T-helper 2 cell (primary cell): ENCODE data around the gene PDE10A.

Experiments
- DNase-seq, 5 experiments: peaks; one replicate each; pipeline versions ENCODE4 v3.0.0 to v3.0.0-alpha.2; 2012 to 2022

Gene PDE10A

DNA sequence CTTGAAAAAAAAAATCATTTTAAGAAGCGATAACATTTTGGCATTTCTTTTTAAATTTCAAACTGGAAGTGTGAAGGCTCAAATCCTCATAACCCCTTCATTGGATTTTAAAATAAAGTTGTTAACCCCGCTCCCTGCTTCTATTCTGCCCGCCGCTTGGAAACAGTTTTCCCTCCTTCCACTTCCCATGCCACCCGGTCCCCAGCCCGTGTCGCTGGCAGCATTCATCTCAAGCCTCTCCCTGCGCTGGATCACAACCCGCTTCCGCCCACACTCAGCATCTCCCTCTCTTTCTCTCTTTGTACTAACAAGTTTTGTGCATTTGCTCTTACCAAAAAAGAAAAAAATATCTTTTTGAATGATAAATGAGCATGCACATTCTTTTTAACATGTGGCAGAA is 15.4 kb upstream of the PDE10A start:
- no peak for DNase-seq

DNA sequence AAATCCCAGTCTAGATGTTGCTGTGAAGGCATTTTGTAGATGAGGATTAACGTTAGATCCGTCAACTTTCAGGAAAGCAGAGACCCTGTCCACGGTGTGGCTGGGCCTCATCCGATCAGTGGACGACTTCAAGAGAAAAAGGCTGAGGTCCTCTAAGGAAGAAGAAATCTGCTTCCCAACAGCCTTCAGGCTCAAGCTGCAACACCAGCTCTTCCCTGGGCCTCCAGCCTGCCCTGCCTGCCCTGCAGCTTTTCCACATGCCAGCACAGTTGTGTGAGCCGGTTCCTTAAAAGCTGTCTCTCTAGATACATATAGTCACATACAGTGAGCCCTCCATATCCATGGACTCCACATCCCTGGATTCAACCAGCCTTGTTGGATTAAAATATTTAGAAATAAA is 14.1 kb upstream of the PDE10A start:
- no peak for DNase-seq

DNA sequence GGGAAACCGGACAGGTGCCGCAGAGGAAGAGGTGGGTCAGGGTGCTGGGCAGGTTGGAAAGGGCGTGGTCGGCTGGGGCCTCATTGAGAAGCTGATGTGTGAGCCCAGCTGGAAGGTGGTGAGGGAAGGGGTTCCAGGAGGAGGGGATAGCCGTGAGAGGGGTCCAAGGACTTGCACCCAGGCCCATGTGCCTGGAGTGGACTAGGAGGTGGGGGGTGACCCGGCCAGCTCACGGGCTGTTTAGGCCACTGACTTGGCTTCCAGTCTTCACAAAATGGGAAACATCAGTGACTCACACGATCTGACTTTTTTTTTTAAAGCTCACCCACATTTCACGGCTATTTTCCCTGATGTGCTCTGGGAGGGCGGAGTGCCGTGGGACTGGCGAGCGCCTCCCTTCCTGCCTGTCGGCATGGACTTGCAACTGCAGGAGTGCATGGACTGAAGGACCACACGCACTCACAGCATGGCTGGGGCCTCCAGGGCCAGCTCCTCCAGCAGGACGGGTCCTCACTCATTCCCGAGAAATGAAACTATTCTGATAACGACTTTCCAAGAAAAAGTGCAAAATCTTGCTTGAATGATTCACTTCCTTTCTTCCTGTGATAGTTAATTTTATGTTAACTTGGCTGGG is 13.5 kb upstream of the PDE10A start:
- no peak for DNase-seq

DNA sequence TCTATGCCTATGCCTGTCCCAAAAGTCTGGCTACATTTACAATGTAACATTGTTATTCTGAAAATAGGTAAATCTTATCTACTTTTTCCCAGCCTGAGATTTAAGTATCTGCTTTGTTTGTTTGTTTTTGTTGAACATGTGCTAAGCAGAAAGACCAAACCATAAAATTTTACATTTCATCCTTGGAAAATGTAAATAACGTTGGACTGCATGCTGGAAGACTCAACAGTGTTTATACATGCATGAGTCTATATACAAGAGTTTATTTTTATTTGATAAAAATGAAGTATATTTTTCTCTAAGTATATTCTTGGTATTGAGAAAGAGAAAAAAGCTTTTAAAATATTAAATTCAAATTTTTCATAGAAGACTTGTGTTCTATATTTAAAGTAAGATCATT is 12.1 kb upstream of the PDE10A start:
- DNase-seq: no peak

DNA sequence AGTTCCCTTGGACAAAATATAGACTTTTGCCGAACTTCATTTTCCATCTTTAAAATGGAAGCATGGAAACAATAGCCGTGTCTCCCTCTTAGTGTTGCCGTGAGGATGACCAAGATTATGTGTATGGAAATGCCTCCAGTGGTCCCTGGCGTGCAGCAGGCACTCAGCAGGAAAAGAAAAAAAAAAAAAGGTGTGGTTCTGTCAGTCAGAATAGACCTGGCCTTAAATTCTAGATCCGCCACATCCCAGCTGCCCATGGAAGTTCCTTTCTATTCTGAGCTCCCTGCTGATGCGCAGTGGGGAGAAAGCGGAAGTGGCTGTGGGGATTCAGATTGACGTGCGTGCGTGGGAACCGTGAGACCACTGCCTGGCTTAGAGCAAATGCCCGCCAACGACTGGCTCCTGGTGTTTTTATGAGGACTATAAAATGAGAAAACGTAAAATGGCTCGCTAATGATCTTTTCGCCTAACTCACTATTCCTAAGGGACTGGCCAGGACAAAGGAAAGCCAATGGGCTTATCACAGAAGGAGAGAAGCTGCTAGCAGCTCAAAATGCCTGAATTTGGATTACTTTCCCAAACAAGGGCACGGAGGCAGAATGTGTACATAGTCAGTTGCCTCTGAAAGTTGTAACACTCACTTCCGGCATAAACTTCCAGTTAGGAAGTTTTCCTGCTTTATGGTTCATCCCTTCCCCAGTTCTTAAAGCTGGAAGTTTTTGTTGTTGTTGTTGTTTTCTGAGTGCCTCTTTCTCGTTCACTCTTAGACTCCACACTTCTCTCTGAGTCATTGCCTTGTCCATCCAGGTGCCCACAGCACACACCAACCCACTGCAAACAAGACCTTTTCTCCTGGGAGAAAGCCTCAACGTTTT is 11.4 kb upstream of the PDE10A start:
- no peak for DNase-seq

DNA sequence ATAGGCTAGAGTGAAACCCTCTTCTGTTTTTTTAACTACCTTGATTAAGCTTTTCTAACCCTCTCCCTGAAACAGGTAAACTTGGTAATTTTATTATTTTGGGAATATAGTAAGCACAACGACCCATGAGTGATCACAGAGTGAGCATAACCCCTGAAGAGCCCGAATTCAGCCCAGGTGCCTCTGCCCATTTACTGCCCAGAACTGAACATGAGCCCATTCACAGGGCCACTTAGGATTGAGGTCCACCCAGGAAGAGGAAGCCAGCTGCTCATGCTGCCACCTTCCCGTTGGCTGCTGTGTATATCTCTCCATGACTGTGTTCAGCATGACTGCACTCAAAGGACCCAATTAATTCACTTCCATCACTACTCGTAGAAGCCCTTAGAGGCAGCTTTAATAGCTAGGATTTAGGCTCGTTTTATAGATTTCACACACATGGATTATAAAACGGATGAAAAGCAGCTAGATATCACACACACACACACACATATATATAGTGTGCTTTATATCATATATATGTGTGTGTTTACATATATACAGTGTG is 8.3 kb upstream of the PDE10A start:
- no peak for DNase-seq

DNA sequence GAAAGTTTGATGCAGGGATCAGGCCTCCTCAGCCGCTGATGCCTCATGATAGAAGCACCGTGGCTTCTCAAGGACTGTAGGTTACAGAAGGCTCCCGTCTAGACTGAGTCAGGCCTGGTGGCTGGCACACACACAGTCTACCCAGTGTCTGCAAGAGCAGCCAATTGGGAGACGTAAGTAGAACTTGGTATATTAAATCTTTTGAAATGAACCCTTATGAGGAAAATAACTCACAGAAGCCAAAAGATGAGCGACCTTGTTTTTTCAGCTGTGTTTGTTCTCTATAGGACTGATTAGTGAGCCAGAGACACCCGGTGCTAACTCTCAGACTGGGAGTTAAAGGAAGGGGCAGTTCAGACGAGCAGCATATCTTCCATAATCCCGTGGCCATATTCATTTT is 5.9 kb upstream of the PDE10A start:
- no peak for DNase-seq

DNA sequence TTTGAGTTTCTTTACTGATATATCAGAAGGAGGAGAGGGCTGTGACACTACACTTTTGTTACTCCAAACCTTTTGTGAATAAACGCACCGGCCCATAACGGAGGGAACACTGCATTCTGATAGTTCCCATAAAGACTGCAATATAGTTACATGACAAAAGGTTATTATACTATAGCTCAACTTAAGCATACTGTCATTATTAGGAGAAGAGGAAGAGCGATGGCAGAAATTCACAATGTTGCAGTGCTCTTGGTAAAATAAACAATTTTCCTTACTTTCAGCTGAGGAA is 2.3 kb upstream of the PDE10A start:
- DNase-seq: no peak

DNA sequence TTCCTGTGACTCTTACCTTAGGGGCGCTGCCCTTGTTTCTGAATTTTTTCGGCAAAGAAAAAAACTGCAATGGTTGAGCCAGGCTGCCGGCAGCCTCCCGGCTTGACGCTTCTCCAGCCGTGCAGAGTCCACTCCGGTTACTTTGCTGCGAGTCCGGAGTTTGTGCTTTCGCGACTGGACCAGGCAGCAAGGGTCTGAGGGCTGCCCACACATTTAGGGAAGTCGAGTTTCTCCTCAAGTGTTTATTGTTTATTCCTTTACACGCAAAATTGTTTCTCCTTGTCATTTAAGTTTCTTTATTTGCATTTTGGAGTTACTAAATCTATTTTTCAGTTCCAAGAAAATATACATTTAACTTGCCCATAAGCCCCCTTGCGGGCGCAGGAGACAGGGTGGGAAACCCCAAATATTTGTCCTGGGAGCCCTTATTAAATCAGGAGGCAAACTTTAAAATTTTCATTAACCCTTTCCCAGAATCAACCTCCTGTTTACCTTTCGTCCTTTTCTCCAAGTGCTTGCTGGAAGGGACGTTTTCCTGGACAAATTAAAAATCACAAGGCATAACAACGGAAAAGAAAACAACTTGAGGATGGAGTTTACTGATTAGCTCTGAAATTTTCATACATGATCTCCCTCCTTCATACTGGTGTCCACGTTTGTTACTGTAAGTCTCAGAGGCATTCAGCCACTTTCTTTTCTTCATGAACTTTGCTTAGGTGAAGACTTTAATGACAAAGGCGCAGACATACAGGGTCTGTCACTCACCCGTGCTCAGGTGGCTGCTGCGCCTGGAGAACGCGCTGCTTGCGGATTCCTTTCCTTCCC is 1.7 kb upstream of the PDE10A start:
- no peak for DNase-seq

DNA sequence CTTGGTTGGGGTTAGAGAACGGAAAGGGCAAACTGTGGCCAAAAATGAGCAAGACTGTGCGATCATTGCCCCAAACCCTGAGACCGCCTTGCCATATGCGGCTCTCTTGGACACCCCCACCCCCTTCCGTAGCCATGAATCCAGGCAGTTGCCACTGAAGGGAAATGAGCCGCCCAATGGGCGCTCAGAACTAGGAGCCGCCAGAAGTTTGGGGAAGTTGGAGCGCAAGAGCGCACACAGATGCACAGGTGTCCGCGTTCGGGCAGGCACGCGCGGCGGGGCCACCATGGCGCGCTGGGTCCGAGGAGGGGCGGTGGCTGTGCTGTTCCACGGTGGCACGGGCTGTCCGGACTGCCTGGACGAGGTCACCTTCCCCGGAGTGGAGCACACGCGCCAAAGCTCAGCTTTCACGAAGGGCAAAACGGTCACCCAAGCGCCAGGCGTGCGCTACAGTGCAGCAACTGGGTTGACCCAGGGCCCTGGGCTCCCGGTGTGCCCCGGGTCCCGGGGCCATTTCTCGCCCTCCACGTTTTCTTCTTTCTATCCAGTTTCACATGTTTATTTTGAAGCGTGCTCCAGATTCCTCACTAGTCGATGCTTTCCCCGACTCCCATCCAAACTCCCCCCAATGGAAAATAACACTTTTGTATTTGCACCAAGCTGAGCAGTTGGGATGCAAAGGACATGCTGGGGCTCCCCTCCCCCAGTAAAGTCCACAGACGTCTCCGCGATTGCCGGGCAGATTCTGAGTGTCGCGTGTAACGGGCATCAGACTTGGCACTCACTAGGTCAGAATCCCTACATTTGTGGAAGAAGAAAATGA is 906 bp upstream of the PDE10A start:
- DNase-seq: peak in 1 of 5 experiments; percentile 28

DNA sequence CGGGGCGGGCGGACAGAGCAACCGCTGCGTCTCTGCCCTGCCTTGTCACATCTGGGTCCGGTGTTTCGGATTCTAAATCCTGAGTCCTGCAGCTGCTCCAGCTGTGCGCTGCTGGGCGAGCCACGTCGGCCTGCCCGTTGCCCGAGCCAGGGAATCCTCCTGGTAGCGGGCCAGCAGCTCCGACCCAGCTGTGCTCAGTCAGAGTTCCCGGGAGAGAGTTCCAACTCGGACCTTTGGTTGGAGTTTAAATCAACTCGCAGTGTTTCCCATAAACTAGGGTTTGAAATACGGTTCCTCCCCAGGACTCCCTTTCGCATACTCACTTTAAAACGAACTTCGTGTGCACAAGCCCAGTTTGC is 315 bp upstream of the PDE10A start:
- DNase-seq: no peak

DNA sequence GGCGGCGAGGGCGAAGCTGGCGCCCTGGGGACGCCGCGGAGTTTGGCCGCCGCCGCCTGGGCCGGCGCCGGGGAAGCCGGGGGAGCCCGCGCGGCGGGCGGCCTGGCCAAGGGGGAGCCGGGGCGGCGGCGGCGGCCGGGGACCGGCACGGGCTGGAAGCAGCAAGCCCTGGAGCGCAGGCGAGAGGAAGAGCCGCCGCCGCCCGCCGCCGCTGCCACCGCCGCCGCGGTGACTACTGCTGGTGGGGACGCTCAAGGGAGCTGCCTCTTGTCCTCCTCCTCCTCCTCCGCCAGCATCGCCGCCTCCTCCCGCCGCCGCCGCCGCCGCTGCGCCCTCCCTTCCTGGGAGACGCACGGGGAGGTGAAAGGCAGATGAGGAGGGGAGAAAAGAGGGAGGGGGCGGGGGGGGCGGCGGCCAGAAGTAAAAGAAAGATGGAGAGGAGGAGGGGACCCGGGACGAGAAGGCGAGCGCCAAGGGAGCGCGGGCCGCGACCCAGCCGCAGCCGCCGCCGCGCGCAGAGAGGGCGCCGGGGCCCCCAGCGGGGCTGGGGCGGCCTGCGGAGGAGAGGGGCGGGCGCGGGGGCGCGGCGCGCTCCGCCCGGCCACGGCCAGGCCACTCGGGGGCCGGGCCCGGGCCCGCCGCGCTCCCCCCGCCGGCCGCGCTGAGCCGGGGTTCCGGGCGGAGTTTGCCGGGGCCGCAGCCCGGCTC is 846 bp downstream of the PDE10A start:
- peak in 1 of 5 experiments; percentile 30 for DNase-seq

DNA sequence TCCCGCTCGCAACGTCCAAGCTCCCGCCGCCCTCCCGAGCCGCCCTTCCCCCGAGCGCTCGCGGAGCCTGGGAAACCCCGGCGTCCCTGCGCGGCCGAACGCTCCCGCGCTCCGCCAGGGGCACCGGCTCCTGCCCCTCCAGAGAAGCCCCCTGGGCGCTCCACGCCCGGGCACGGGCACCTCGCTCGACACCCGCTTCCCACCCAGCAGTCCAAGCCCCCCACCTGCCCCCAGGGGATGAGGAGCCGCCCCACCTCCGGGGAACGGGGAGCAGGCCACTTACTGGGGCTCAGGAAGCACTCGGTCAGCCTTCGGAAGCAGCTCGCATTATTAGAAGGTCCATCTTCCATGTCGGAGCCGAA is 1.4 kb downstream of the PDE10A start:
- no peak for DNase-seq

DNA sequence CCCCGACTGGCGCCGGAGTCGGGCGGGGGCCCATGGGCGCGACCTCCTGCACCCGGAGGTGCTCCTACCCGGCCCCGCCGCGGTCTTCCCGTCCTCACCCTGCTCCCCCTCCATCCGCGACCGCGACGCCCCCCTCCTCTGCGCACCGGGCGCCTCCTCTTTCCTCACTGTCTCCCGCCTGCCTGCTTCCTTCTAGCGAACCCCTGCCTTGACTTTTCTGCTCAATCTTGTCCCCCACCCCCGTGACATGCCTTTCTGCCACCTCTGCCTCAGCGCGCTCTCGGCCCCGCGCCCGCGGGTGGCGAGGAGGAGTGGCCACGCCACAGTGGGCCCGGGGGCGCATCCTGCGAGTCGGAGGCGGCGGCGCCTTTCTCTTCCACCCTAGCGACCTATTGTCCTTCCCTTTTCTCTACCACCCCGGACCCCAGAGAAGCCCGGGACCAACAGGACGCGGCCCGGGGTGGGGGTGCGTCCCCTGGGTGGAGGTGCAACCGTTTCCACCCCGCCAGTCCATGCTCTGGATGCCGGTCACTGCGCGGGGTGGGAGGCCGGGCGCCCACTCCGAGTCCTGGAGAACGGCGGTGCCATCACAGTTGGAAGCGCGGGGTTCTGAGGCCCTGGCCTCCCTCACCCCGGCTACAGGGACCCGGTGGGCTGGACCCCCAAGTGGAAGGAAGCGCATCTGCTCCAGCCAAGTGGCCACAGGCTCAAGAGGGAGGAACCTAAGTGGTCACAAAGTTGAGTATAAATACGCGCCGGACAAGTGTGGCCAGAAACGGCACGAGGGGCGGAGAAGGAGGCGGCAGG is 2.0 kb downstream of the PDE10A start:
- no peak for DNase-seq

DNA sequence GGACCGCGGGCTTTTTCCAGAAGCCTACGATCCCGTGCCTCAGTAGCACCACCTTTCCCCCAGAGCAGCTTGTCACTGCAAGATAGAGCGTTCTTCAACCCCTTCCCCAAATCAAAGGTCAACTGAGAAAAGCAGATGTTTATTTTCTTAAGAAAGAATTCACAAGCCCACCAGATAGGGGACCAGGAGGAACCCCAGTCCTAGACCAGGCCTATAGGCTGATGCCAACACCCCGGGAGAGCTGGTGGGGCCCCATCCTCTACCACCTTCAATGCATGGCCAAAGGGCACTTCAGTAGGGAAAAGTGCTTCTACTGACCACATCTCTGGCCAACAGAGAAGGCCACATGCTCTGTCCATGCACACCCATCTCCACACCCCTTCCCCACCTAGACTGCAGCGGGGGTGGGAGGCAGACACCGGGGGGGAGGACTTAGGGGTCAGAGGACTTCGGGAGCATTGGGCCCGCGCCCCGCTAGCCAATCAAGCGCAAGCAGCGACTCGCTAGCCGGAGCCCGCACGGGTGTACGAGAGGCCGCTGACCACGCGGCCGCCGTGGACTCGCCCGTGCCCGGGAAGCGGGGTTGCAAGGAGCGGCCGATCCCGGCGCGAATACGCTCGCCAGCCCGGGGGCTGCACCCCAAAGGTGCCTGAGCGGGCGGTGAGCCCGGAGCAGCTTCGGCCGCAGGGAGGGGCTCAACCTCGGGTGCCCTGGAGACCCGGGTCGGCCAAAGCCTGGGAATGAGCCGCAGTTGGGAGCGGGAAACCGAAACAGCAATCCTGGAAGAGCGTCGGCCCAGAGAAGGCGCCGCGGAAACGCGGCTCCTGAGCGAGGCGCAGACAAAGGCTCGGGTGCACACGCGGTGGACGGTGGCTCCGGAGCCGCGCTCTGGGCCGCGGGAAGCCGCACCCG is 2.8 kb downstream of the PDE10A start:
- DNase-seq: no peak

DNA sequence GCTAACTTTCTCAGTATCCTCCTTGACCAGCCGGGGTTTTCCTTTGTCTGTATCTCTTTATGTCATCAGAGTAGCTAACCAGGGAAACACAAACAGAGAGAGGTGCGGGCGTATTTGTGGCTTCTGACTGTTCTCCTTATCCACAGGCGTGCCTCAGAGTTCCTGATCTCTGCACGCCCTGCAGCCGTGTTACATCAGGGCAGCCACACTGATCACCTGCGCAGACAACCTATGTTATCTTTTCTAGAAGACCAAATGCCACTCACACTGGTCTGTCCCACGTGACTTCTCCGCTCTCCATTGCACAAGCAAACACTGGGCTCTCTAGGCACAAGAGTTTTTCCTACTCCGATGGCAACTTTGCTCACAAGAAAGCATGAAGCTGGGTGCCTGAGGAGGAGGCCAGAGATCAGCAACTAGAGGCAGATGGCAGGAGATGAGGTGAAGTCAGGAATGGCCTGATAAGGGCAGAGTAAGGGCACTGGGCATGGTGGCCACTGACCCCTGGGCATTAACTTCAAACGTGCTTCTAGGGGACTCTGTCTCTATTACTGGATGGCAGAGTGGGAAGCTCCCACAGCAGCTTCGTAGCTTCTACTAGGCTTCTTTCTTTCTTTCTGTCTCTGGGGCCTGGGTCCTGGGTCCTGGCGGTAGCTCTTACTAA is 4.5 kb downstream of the PDE10A start:
- no peak for DNase-seq

DNA sequence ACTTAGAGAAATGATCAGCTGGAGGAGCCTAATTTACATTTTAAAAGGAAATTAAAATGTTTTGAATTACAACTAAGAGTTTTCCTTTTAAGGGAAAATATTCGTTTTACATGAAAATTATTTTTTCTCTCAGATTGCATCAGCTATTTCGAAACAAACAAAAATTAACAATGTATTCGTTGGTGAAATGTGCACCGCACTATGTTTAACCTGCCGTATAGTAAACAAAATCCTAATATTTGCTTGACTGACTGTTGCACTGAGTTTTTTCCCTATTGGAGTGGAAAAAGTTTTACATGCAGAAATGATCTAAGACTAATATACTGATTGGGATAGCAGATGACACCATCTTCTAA is 5.7 kb downstream of the PDE10A start:
- DNase-seq: no peak

DNA sequence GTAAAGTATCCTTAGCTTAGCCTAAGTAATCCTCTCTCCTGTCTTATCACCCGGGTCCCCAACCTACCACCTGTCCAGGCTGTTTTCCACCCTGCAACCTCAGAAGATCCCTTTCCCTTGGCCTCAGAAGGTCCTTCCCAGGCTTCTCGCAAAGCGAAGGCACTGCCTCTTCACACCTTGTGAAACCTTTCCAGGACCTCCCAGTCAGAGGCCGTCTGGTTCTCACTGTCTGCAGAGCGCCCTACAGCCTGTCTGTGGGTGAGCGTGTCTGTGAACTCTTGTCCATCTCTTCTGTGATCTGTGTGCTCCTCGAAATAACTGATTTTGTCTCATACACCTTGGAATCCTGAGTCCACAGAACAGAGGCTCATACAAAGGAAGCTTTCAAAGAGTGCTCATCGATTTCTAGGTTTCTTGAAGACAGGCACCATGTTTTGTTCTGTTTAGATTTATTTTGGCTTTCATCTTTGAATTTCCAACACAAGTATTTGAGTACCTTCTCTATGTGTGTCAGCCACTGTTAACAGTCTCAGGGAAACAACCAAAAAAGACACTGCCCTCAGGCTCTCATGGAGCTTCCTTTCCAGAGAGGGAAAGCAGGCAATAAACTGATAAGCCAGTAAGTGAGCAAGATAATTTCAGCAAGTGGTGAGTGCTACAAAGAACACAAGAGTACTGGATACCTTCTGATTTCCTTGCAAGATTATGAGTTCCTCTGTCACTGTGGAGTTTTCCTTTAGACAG is 6.3 kb downstream of the PDE10A start:
- DNase-seq: no peak

DNA sequence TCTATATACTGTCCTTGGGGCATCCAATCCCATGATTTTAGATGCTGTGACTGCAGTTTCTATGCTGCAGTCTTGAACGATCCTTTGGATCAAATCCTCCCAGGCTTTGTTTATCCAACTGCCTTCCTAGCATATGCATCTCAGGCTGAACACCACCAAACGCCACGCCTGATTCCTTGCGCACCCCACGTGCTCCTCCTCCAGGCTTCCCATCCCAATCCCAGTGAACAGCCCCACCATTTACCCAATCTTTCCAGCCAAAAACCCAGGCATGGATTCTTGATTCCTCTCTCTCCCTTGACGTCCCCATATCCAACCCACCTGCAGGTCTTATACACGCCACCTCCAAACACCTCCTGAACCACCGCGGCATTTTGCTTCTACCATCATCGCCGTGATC is 7.8 kb downstream of the PDE10A start:
- DNase-seq: no peak
